Measurements from ENCODE around the gene NDUFS4. TPM values are rescaled to one million over a fixed set of nuclear protein-coding genes. Genes with fewer than 3 reads are reported as not detected.
A peak's percentile ranks its signal among the peaks of the same experiment; 100 is the strongest.

Gene NDUFS4
- total and polyA plus RNA-seq, 9 of the 15 experiments (the other 6 are each of a cell fraction or from before 2014, with no cell fraction given) = 68.7 to 313 (median 113) TPM

DNA sequence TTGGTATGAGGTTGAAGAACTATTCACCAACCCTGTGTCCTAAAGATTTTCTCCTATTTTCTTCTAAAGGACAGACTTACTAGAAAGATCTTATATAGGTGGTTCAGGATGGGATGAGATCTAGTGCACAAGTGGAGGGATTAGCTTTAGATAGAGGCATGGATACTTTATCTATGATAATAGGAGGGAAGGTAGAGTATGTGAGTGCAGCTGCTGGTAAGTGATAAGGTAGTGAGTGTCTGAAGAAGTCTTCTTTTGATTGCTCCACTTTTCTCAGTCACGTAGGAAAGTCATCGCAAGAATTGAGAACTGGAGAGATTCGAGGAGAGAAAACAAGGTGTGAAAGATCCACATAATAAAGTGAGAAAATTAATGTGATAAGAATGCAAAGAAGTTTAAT is 6.0 kb upstream of the NDUFS4 start:
- ChIA-PET POLR2A (no interaction called here), CTCF (ENCODE audit: low intra/inter-chr PET ratio) (no interaction called here)
- Histone ChIP-seq H4K20me1 (replicated peaks; ENCODE audit: control insufficient read depth, insufficient read depth, low read length) (no peaks in the 10 kb centered on the region), H3K9me1 (ENCODE audit: control insufficient read depth, insufficient read depth, low read length) (no peaks in the 10 kb centered on the region), H3K27ac (ENCODE audit: extremely low read depth, low read depth, low read length) (no peak overlapping the region), H3K4me1 (replicated peaks in 1 of 2; ENCODE audit: control insufficient read depth in 2 of 2, insufficient read depth in 2 of 2, low read length in 2 of 2) (peaks cover 0 to 20% of the 10 kb centered on the region in 2 experiments; a peak in 3 of 5 replicates), H3K4me3 (no peak overlapping the region), H3K9me3 (replicated peaks; ENCODE audit: control insufficient read depth, insufficient read depth, low read depth, low read length) (peaks cover 6% of the 10 kb centered on the region), H3K79me2 (ENCODE audit: control insufficient read depth, insufficient read depth, low read length) (no peaks in the 10 kb centered on the region), H3K36me3 (ENCODE audit: control insufficient read depth, insufficient read depth, low read length) (no peaks in the 10 kb centered on the region), H3K27me3 (ENCODE audit: control insufficient read depth in 2 of 2, insufficient read depth in 2 of 2, low read length in 2 of 2) (no peaks in the 10 kb centered on the region), H2AFZ (ENCODE audit: low read depth, low read length) (no peak overlapping the region), H3K9ac (ENCODE audit: insufficient read depth in 1 of 2, low read depth in 2 of 2, low read length in 2 of 2) (no peak overlapping the region), H3K4me2 (ENCODE audit: insufficient read depth, low read length) (no peak overlapping the region)
- intact Hi-C loops (cut with micrococcal nuclease) (no loop called here), in situ Hi-C loops (cut with MboI) (no loop called here)
- WGBS (ENCODE audit: insufficient coverage, low coverage, missing lambda C conversion rate) = 0% methylated on average over 3 of the region's 3 CpGs
- DNase-seq (ENCODE audit: extremely low read depth in 1 of 4, low spot score in 3 of 4) (peak; percentile 22 to 33 (median 23)), ATAC-seq (no peak), FAIRE-seq (no peak)
- BruUV-seq (replicated peaks) = no TSS peak
- TF ChIP-seq, protein P1, sequence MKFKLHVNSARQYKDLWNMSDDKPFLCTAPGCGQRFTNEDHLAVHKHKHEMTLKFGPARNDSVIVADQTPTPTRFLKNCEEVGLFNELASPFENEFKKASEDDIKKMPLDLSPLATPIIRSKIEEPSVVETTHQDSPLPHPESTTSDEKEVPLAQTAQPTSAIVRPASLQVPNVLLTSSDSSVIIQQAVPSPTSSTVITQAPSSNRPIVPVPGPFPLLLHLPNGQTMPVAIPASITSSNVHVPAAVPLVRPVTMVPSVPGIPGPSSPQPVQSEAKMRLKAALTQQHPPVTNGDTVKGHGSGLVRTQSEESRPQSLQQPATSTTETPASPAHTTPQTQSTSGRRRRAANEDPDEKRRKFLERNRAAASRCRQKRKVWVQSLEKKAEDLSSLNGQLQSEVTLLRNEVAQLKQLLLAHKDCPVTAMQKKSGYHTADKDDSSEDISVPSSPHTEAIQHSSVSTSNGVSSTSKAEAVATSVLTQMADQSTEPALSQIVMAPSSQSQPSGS (CRISPR knock-in tag; IDR thresholded peaks at IDR 0.05) = no peak
- TF ChIP-seq CTCFL (IDR thresholded peaks at IDR 0.05; ENCODE audit: borderline replicate concordance, insufficient read depth, low read depth, low read length, poor library complexity, severe bottlenecking) (no peak), TBL1XR1 (IDR thresholded peaks at IDR 0.05; ENCODE audit: low read length in 2 of 2) (no peak), BRCA1 (IDR thresholded peaks at IDR 0.05) (no peak), BRCA1 (CRISPR knock-in tag; IDR thresholded peaks at IDR 0.05) (no peak), MYBL2 (IDR thresholded peaks at IDR 0.05; ENCODE audit: low read depth) (no peak), MYBL2 (CRISPR knock-in tag; IDR thresholded peaks at IDR 0.05; ENCODE audit: borderline replicate concordance) (no peak), ZFPM2 (CRISPR knock-in tag; IDR thresholded peaks at IDR 0.05) (no peak), NR2F6 (CRISPR knock-in tag; IDR thresholded peaks at IDR 0.05) (no peak), ZNF124 (CRISPR knock-in tag; IDR thresholded peaks at IDR 0.05) (no peak), ZNF766 (CRISPR knock-in tag; conservative IDR thresholded peaks at IDR 0.05) (no peak), SMAD2 (IDR thresholded peaks at IDR 0.05; ENCODE audit: low read depth, low read length) (no peak), HDAC6 (IDR thresholded peaks at IDR 0.05; ENCODE audit: low read depth, low read length) (no peak), YBX1 (IDR thresholded peaks at IDR 0.05) (0 out of 2 replicates have a peak, but pooled peaks have one; percentile 18), NR1H2 (CRISPR knock-in tag; IDR thresholded peaks at IDR 0.05) (no peak), DPF2 (IDR thresholded peaks at IDR 0.05) (peak; percentile 67), RCOR1 (IDR thresholded peaks at IDR 0.05; ENCODE audit: borderline replicate concordance in 1 of 2, low read depth in 2 of 2, low read length in 2 of 2) (peak in 1 of 2 experiments; percentile 23; a peak in 1 of 4 replicates)
- TF ChIP-seq, protein P2, sequence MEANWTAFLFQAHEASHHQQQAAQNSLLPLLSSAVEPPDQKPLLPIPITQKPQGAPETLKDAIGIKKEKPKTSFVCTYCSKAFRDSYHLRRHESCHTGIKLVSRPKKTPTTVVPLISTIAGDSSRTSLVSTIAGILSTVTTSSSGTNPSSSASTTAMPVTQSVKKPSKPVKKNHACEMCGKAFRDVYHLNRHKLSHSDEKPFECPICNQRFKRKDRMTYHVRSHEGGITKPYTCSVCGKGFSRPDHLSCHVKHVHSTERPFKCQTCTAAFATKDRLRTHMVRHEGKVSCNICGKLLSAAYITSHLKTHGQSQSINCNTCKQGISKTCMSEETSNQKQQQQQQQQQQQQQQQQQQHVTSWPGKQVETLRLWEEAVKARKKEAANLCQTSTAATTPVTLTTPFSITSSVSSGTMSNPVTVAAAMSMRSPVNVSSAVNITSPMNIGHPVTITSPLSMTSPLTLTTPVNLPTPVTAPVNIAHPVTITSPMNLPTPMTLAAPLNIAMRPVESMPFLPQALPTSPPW (CRISPR knock-in tag; IDR thresholded peaks at IDR 0.05) = no peak
- TF ChIP-seq, protein P3, sequence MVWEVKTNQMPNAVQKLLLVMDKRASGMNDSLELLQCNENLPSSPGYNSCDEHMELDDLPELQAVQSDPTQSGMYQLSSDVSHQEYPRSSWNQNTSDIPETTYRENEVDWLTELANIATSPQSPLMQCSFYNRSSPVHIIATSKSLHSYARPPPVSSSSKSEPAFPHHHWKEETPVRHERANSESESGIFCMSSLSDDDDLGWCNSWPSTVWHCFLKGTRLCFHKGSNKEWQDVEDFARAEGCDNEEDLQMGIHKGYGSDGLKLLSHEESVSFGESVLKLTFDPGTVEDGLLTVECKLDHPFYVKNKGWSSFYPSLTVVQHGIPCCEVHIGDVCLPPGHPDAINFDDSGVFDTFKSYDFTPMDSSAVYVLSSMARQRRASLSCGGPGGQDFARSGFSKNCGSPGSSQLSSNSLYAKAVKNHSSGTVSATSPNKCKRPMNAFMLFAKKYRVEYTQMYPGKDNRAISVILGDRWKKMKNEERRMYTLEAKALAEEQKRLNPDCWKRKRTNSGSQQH (CRISPR knock-in tag; IDR thresholded peaks at IDR 0.05) = no peak
